Kidney (tissue), 14 donors: ENCODE results near the gene PIRT. TPM values are rescaled to one million over a fixed set of nuclear protein-coding genes. Genes with fewer than 3 reads are reported as not detected.
A peak's percentile ranks its signal among the peaks of the same experiment; 100 is the strongest.

Experiments used
- DNase-seq, 5 donors: peaks; one replicate each; pipeline ENCODE4 v3.0.0-alpha.2; 2013 to 2020
- FAIRE-seq: peaks from 2 replicates; lab custom pipeline; 2012; peaks lifted over from hg19 to GRCh38; lab: Jason Lieb, UNC
- H3K27ac ChIP-seq, 2 donors: one replicate each; pipeline ENCODE4 v1.7.0; 2013; ENCODE audit warnings: low read depth in 2 of 2, low read length in 2 of 2, inconsistent platforms in 1 of 2
- H3K27me3 ChIP-seq: one replicate; pipeline ENCODE4 v1.7.1; 2013; ENCODE audit warnings: low read length, inconsistent platforms; ENCODE audit not compliant: control insufficient read depth, insufficient read depth
- H3K36me3 ChIP-seq, 3 donors: one replicate each; pipeline versions ENCODE4 v1.7.0 to v1.7.1; 2013; ENCODE audit warnings: low read length in 3 of 3, control low read depth in 1 of 3, inconsistent platforms in 1 of 3; ENCODE audit not compliant: insufficient read depth in 3 of 3, control insufficient read depth in 2 of 3
- H3K4me1 ChIP-seq, 3 donors: one replicate each; pipeline versions ENCODE4 v1.7.0 to v1.7.1; 2013; ENCODE audit warnings: low read length in 3 of 3, inconsistent platforms in 1 of 3, low read depth in 1 of 3; ENCODE audit not compliant: control insufficient read depth in 2 of 3, insufficient read depth in 2 of 3
- H3K4me3 ChIP-seq, 3 donors: one replicate each; pipeline versions ENCODE4 v1.7.0 to v1.8.1; 2013; ENCODE audit warnings: low read length in 3 of 3, control low read depth in 1 of 3, inconsistent platforms in 1 of 3
- H3K9ac ChIP-seq, 3 donors: one replicate each; pipeline versions ENCODE4 v1.7.0 to v1.7.1; 2013; ENCODE audit warnings: low read length in 3 of 3, control low read depth in 1 of 3, inconsistent platforms in 1 of 3
- H3K9me3 ChIP-seq, 3 donors: one replicate each; pipeline versions ENCODE4 v1.7.0 to v1.7.1; 2013; ENCODE audit warnings: low read length in 3 of 3, control low read depth in 1 of 3, inconsistent platforms in 1 of 3; ENCODE audit not compliant: control insufficient read depth in 2 of 3, insufficient read depth in 1 of 3
- intact Hi-C: fragments of 100-400 bp; cut with DNase I; formaldehyde crosslinking; loops from one replicate; pipeline ENCODE4 v1.11.1; 2022
- polyA plus RNA-seq: library from polyadenylated mRNA; stranded (reverse); fragments of 350-450 nt; fragmentation: Illumina TruSeq; extraction: RNeasy Lipid Tissue Mini Kit (QIAGEN cat#74804); gene quantifications from one replicate; pipeline ENCODE4 v1.2.3, GENCODE V29; 2014; ENCODE audit warnings: low read depth, low replicate concordance; ENCODE audit not compliant: insufficient read depth
- total RNA-seq: library from RNA; stranded (reverse); fragmentation: NEBNext Ultra II Directional; extraction: Animal tissue kit (Norgen Biotek cat#: 25700); gene quantifications from one replicate; pipeline ENCODE4 v1.2.1, GENCODE V29; 2021
- TF ChIP-seq, protein P1 (sequence below): IDR thresholded peaks from 3 replicates; pipeline ENCODE4 v1.5.1; 2012; ENCODE audit warnings: mild to moderate bottlenecking, moderate library complexity, borderline replicate concordance; ENCODE audit not compliant: insufficient read depth; ENCODE audit errors: extremely low read depth
- donor health status: control.
- donor health status: control.
- donor health status: control.
- donor health status: control.
- donor health status: control.
- donor health status: DM: yes; HTN: yes; CAD: no.
- donor health status: Normal renal cell carcinoma (clear cell type).

PIRT gene
- total and polyA plus RNA-seq, 2 donors from 2014 or later: not detected

DNA sequence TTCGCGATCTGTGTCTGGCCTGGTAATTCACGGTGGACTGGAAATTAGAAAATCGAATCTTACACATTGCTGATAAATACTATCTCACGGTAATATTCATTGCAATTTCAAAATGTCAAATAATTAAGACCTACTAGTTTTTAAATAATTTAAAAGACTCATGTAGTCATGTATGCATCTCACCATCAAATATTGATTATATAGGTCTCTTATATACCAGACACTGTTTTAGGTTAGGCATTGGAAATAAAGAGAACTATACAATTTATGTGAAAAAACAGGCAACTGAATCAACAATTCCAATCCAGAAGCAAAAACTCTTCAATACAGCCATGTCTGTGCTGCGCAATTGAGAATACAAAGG lies 7.5 kb upstream of the PIRT start:
- peak; percentile 71 for FAIRE-seq
- Histone ChIP-seq H3K9me3 (no peaks in the 10 kb centered on the region), H3K4me1 (peaks cover 0 to 4% (median 0%) of the 10 kb centered on the region in 3 donors), H3K27me3 (no peaks in the 10 kb centered on the region), H3K4me3 (peak overlapping the region in 1 of 3 donors; percentile 60), H3K36me3 (no peaks in the 10 kb centered on the region), H3K9ac (peak overlapping the region in 1 of 3 donors; percentile 46), H3K27ac (no peak overlapping the region)
- TF ChIP-seq, protein P1, sequence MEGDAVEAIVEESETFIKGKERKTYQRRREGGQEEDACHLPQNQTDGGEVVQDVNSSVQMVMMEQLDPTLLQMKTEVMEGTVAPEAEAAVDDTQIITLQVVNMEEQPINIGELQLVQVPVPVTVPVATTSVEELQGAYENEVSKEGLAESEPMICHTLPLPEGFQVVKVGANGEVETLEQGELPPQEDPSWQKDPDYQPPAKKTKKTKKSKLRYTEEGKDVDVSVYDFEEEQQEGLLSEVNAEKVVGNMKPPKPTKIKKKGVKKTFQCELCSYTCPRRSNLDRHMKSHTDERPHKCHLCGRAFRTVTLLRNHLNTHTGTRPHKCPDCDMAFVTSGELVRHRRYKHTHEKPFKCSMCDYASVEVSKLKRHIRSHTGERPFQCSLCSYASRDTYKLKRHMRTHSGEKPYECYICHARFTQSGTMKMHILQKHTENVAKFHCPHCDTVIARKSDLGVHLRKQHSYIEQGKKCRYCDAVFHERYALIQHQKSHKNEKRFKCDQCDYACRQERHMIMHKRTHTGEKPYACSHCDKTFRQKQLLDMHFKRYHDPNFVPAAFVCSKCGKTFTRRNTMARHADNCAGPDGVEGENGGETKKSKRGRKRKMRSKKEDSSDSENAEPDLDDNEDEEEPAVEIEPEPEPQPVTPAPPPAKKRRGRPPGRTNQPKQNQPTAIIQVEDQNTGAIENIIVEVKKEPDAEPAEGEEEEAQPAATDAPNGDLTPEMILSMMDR: no peak
- no peak for DNase-seq
- intact Hi-C loops: no loop called here

DNA sequence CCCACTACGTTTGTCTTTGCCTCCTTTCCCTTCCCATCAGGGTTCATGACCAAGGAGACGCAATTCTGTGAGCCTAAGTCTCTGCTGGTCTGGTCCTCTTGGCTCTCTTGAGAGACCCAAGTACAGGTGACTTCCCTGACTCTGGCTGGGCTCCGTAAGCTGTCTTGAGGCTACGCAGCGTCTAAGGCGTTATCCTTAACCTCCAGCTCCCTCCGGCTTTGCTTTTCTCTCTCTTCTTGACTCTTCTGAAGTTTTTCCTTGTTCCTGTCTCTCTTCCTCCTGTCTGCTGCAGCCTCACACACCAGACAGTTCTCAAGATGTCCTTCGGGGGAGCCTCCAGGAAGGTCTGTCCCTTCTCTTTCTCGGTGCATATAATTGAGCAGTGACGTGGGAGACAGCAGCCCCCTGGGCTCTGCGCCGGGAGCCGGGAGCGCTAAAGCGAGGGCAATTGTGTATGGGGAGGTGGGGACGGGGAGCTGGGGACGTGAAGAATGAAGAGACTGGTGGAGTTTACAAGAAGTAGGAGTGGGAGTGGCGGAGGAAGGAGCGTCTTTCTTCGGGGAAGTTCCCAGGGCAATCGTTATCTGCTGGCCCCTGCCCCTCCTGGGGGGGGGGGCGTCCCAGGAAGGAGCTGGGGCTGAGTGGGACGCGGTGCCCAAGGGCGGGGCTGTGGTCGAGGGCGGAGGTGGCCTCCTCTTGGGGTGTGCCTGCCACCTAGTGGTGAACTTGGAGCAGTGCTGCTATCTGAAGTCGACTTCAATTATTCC lies 6.9 kb upstream of the PIRT start:
- DNase-seq: peak; percentile 78 to 89 (median 85)
- Histone ChIP-seq H3K27ac (no peak overlapping the region), H3K27me3 (no peaks in the 10 kb centered on the region), H3K9ac (peak overlapping the region in 2 of 3 donors; percentile 8 to 46), H3K9me3 (no peaks in the 10 kb centered on the region), H3K36me3 (no peaks in the 10 kb centered on the region), H3K4me3 (peak overlapping the region; percentile 53 to 60 (median 58)), H3K4me1 (peaks cover 0 to 4% (median 0%) of the 10 kb centered on the region in 3 donors)
- no peak for FAIRE-seq
- TF ChIP-seq, protein P1: peak; percentile 99
- intact Hi-C loops: no loop called here

GRCh38 chr17:10843811-10844210 lies 5.9 kb upstream of the PIRT start:
- H3K27ac ChIP-seq: no peak overlapping the region
- no peak overlapping the region for H3K4me3 ChIP-seq
- H3K4me1 ChIP-seq: peaks cover 0 to 4% (median 0%) of the 10 kb centered on the region in 3 donors
- no peak overlapping the region for H3K9ac ChIP-seq
- TF ChIP-seq, protein P1: no peak
- H3K9me3 ChIP-seq: no peaks in the 10 kb centered on the region
- FAIRE-seq (no peak), DNase-seq (peak in 3 of 5 donors; percentile 26 to 47 (median 29))
- intact Hi-C loops: no loop called here
- H3K36me3 ChIP-seq: no peaks in the 10 kb centered on the region
- H3K27me3 ChIP-seq: no peaks in the 10 kb centered on the region
